Body of pancreas (tissue), 4 donors: Measurements from ENCODE around the gene TIPARP. TPM values are rescaled to one million over a fixed set of nuclear protein-coding genes. Genes with fewer than 3 reads are reported as not detected.

Experiments
- ATAC-seq: fragments of 150-250 bp; one replicate; pipeline ENCODE4 v1.9.1; 2016
- DNase-seq, 4 donors: peaks; one replicate each; pipeline ENCODE4 v3.0.0-alpha.2; 2019
- H3K27ac ChIP-seq, 4 donors: fragments of 200-600 bp; sonication (generic); 1 replicate in 3 of 4; 2 replicates in 1 of 4; pipeline versions ENCODE4 v1.5.1 to v1.6.1; 2016 to 2019; ENCODE audit warnings: mild to moderate bottlenecking in 1 of 4, mixed read lengths in 1 of 4, moderate library complexity in 1 of 4
- H3K27me3 ChIP-seq, 2 donors: fragments of 200-600 bp; sonication (generic); one replicate each; pipeline ENCODE4 v1.6.0; 2016; ENCODE audit warnings: mild to moderate bottlenecking in 1 of 2
- H3K36me3 ChIP-seq, 2 donors: fragments of 200-600 bp; sonication (generic); replicated peaks in 1 of 2; 2 replicates each; pipeline ENCODE4 v1.5.1; 2016; ENCODE audit warnings: low read depth in 2 of 2; ENCODE audit not compliant: insufficient read depth in 1 of 2
- H3K4me1 ChIP-seq: fragments of 200-600 bp; sonication (generic); one replicate; pipeline ENCODE4 v1.6.0; 2016
- H3K4me3 ChIP-seq, 2 donors: fragments of 200-600 bp; sonication (generic); 1 replicate in 1 of 2; 2 replicates in 1 of 2; pipeline ENCODE4 v1.5.1; 2016 to 2019
- H3K9me3 ChIP-seq, 3 donors: fragments of 200-600 bp; sonication (generic); 1 replicate in 2 of 3; 2 replicates in 1 of 3; pipeline ENCODE4 v1.5.1; 2016
- CTCF ChIP-seq, 7 experiments: fragments of 450-650 bp in 4 of 7; fragments of 200-600 bp in 3 of 7; sonication (generic) in 3 of 7; IDR thresholded peaks; one replicate each; pipeline ENCODE4 v1.5.1; 2016 to 2019; ENCODE audit warnings: antibody characterized with exemption in 7 of 7
- POLR2A ChIP-seq, 3 donors: fragments of 450-650 bp; IDR thresholded peaks; one replicate each; pipeline ENCODE4 v1.6.1; 2016; ENCODE audit warnings: antibody characterized with exemption in 3 of 3, mild to moderate bottlenecking in 2 of 3
- WGBS, 2 donors: methylation state at CpG; one replicate each; pipeline ENCODE4 v1.1.5; 2017; 5-methylcytosine and 5-hydroxymethylcytosine counted together
- intact Hi-C: fragments of 100-400 bp; cut with DNase I; formaldehyde crosslinking; loops from one replicate; pipeline ENCODE4 v1.15.1; 2023
- total RNA-seq, 2 donors: library from RNA; depleted of rRNA; stranded (reverse); fragments of >200 nt; gene quantifications; one replicate each; pipeline ENCODE4 v1.1.0, GENCODE V29; 2016

The TIPARP gene
- total RNA-seq, 2 donors from 2014 or later: 12.5 to 13.2 TPM

GRCh38 chr3:156635034-156635433 is 39.4 kb upstream of the TIPARP start:
- 87 to 96% methylated on average over 3 of the region's 3 CpGs for WGBS, 2 donors
- intact Hi-C loops: no loop called here
- H3K27me3 ChIP-seq: no peaks in the 10 kb centered on the region

GRCh38 chr3:156635973-156636372 is 38.4 kb upstream of the TIPARP start:
- no peaks in the 10 kb centered on the region for H3K36me3 ChIP-seq
- TF ChIP-seq CTCF (IDR thresholded peaks at IDR 0.05) (no peak), POLR2A (IDR thresholded peaks at IDR 0.05) (no peak)
- H3K27ac ChIP-seq: no peak overlapping the region
- intact Hi-C loops: no loop called here
- H3K4me3 ChIP-seq: no peak overlapping the region
- peaks cover 25% of the 10 kb centered on the region for H3K4me1 ChIP-seq
- no peak for DNase-seq
- WGBS, 2 donors: 54 to 80% methylated on average over 3 of the region's 3 CpGs
- no peak for ATAC-seq
- no peaks in the 10 kb centered on the region for H3K27me3 ChIP-seq
- H3K9me3 ChIP-seq: no peaks in the 10 kb centered on the region

More at GRCh38 chr3:156635034-156635433, 39.4 kb upstream of the TIPARP start:
- TF ChIP-seq CTCF (IDR thresholded peaks at IDR 0.05) (no peak), POLR2A (IDR thresholded peaks at IDR 0.05) (no peak)
- Histone ChIP-seq H3K4me3 (no peak overlapping the region), H3K36me3 (no peaks in the 10 kb centered on the region), H3K4me1 (peaks cover 31% of the 10 kb centered on the region), H3K27ac (no peak overlapping the region), H3K9me3 (no peaks in the 10 kb centered on the region)
- ATAC-seq (no peak), DNase-seq (no peak)

- H3K27me3 ChIP-seq: no peaks in the 10 kb centered on the region
- DNase-seq (no peak), ATAC-seq (no peak)
- H3K9me3 ChIP-seq: no peaks in the 10 kb centered on the region
- no peak overlapping the region for H3K27ac ChIP-seq
- no peak overlapping the region for H3K4me3 ChIP-seq
- TF ChIP-seq POLR2A (IDR thresholded peaks at IDR 0.05) (no peak), CTCF (IDR thresholded peaks at IDR 0.05) (no peak)
- H3K4me1 ChIP-seq: peaks cover 13% of the 10 kb centered on the region
- no peaks in the 10 kb centered on the region for H3K36me3 ChIP-seq
- intact Hi-C loops: no loop called here
- WGBS, 2 donors: 32 to 41% methylated on average over 3 of the region's 3 CpGs
Observed at GRCh38 chr3:156637480-156638022, 36.8 kb upstream of the TIPARP start.

- WGBS, 2 donors: 75 to 98% methylated on average over 3 to 4 of the region's 4 CpGs
- Histone ChIP-seq H3K27me3 (no peaks in the 10 kb centered on the region), H3K36me3 (no peaks in the 10 kb centered on the region), H3K4me1 (peaks cover 6% of the 10 kb centered on the region), H3K9me3 (no peaks in the 10 kb centered on the region), H3K27ac (no peak overlapping the region), H3K4me3 (no peak overlapping the region)
- no peak for TF ChIP-seq CTCF (IDR thresholded peaks at IDR 0.05)
- TF ChIP-seq POLR2A (IDR thresholded peaks at IDR 0.05): no peak
- ATAC-seq (no peak), DNase-seq (no peak)
- intact Hi-C loops: no loop called here
Observed at GRCh38 chr3:156638271-156638670, 36.1 kb upstream of the TIPARP start.

GRCh38 chr3:156639414-156640023 is 34.9 kb upstream of the TIPARP start:
- Histone ChIP-seq H3K36me3 (no peaks in the 10 kb centered on the region), H3K4me3 (no peak overlapping the region), H3K27ac (no peak overlapping the region), H3K27me3 (no peaks in the 10 kb centered on the region), H3K4me1 (no peaks in the 10 kb centered on the region), H3K9me3 (no peaks in the 10 kb centered on the region)
- intact Hi-C loops: no loop called here
- ATAC-seq (no peak), DNase-seq (no peak)
- TF ChIP-seq CTCF (IDR thresholded peaks at IDR 0.05) (no peak), POLR2A (IDR thresholded peaks at IDR 0.05) (no peak)
